ENCODE measurements around the gene SFXN5.

GRCh38 chr2:72921853-72922252 lies 149.7 kb downstream of the SFXN5 start:
- no peak for TF ChIP-seq CTCF (conservative IDR thresholded peaks at IDR 0.05)
- no peak for TF ChIP-seq EZH2 (IDR thresholded peaks at IDR 0.05; ENCODE audit: low read depth)

Data from PC-9 (cell line).